SHP77 (cell line): ENCODE measurements around the gene NKD1.

Source experiments
- DNase-seq, 2 experiments: peaks; one replicate each; lab custom pipeline; 2025; lab: John Stamatoyannopoulos, UW

Gene NKD1

GRCh38 chr16:50645563-50646220, 97.5 kb downstream of the NKD1 start:
- no peak for DNase-seq

GRCh38 chr16:50646345-50646744, 98.1 kb downstream of the NKD1 start:
- DNase-seq, result no peak

GRCh38 chr16:50651835-50652438, 103.7 kb downstream of the NKD1 start:
- no peak for DNase-seq

GRCh38 chr16:50652836-50653425, 104.7 kb downstream of the NKD1 start:
- no peak for DNase-seq

GRCh38 chr16:50653633-50654519, 105.7 kb downstream of the NKD1 start:
- DNase-seq, result peak; percentile 28 to 38

GRCh38 chr16:50655558-50656055, 107.4 kb downstream of the NKD1 start:
- no peak for DNase-seq

- DNase-seq, result no peak
These were observed 109.0 kb downstream of the NKD1 start for GRCh38 chr16:50657241-50657640.

GRCh38 chr16:50659806-50660205, 111.6 kb downstream of the NKD1 start:
- no peak for DNase-seq

GRCh38 chr16:50662306-50662940, 114.2 kb downstream of the NKD1 start:
- DNase-seq, result no peak

- DNase-seq, result no peak
These were observed 116.1 kb downstream of the NKD1 start for GRCh38 chr16:50664270-50664669.

- peak; percentile 17 to 23 for DNase-seq
These were observed 117.1 kb downstream of the NKD1 start for GRCh38 chr16:50665128-50665878.

- DNase-seq, result no peak
These were observed 118.7 kb downstream of the NKD1 start for GRCh38 chr16:50666658-50667496.

GRCh38 chr16:50667497-50668367, 119.5 kb downstream of the NKD1 start:
- no peak for DNase-seq

GRCh38 chr16:50668368-50669008, 120.3 kb downstream of the NKD1 start:
- no peak for DNase-seq

- DNase-seq, result no peak
These were observed 121.5 kb downstream of the NKD1 start for GRCh38 chr16:50669741-50670140.

- DNase-seq, result no peak
These were observed 122.3 kb downstream of the NKD1 start for GRCh38 chr16:50670476-50670875.

GRCh38 chr16:50671644-50672260, 123.6 kb downstream of the NKD1 start:
- no peak for DNase-seq
